ENCODE results near the gene RAB1B. TPM values are rescaled to one million over a fixed set of nuclear protein-coding genes. Genes with fewer than 3 reads are reported as not detected.
A peak's percentile ranks its signal among the peaks of the same experiment; 100 is the strongest.
"Not testable (repeated sequence)": the region's sequence is repeated elsewhere in the genome, so short reads cannot be mapped to it uniquely, and the experiment has no call there.

RAB1B gene
- total RNA-seq, 1 donor from 2014 or later = 139 TPM

GRCh38 chr11:66243782-66244535 is 24.5 kb upstream of the RAB1B start:
- Mint-ChIP-seq H3K36me3 (ENCODE audit: low read depth) (peaks cover 28% of the 10 kb centered on the region), H3K4me1 (ENCODE audit: low read depth) (no peaks in the 10 kb centered on the region), H3K27me3 (ENCODE audit: low read depth) (no peaks in the 10 kb centered on the region), H3K9me3 (no peaks in the 10 kb centered on the region), H3K4me3 (ENCODE audit: low read depth) (no peak overlapping the region), H3K27ac (peak overlapping the region; percentile 18)
- intact Hi-C loops (cut with micrococcal nuclease) = no loop called here
- DNase-seq (ENCODE audit: low spot score) = no peak

GRCh38 chr11:66247295-66247694 is 21.1 kb upstream of the RAB1B start:
- Mint-ChIP-seq H3K36me3 (ENCODE audit: low read depth) (peaks cover 13% of the 10 kb centered on the region), H3K4me3 (ENCODE audit: low read depth) (no peak overlapping the region), H3K9me3 (no peaks in the 10 kb centered on the region), H3K4me1 (ENCODE audit: low read depth) (peaks cover 3% of the 10 kb centered on the region), H3K27me3 (ENCODE audit: low read depth) (no peaks in the 10 kb centered on the region), H3K27ac (no peak overlapping the region)
- DNase-seq (ENCODE audit: low spot score) = no peak
- intact Hi-C loops (cut with micrococcal nuclease) = no loop called here

GRCh38 chr11:66247801-66248200 is 20.6 kb upstream of the RAB1B start:
- no peak overlapping the region for H3K4me3 Mint-ChIP-seq (ENCODE audit: low read depth)
- H3K9me3 Mint-ChIP-seq = no peaks in the 10 kb centered on the region
- H3K4me1 Mint-ChIP-seq (ENCODE audit: low read depth) = peaks cover 3% of the 10 kb centered on the region
- H3K27me3 Mint-ChIP-seq (ENCODE audit: low read depth) = no peaks in the 10 kb centered on the region
- H3K36me3 Mint-ChIP-seq (ENCODE audit: low read depth) = peaks cover 10% of the 10 kb centered on the region
- intact Hi-C loops (cut with micrococcal nuclease) = no loop called here
- DNase-seq (ENCODE audit: low spot score) = no peak
- no peak overlapping the region for H3K27ac Mint-ChIP-seq

DNA sequence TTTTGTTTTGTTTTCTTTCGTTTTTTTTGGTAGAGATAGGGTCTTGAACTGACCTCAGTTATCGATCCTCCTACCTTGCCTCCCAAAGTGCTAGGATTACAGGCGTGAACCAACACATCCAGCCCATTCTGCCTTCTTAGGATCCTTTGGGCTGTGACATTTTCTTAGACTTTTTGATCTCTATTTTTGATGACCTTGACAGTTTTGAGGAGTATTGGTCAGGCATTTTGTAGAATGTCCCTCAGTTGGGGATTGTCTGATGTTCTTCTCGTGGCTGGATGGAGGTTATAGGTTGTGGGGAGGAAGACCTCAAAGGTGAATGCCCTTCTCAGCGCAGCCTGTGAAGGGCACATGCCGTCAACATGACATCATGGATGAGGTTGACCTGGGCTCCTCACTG is 19.5 kb upstream of the RAB1B start:
- no peaks in the 10 kb centered on the region for H3K27me3 Mint-ChIP-seq (ENCODE audit: low read depth)
- intact Hi-C loops (cut with micrococcal nuclease) = no loop called here
- DNase-seq (ENCODE audit: low spot score) = no peak
- H3K4me3 Mint-ChIP-seq (ENCODE audit: low read depth) = no peak overlapping the region
- no peaks in the 10 kb centered on the region for H3K9me3 Mint-ChIP-seq
- H3K4me1 Mint-ChIP-seq (ENCODE audit: low read depth) = peaks cover 3% of the 10 kb centered on the region
- peaks cover 4% of the 10 kb centered on the region for H3K36me3 Mint-ChIP-seq (ENCODE audit: low read depth)
- H3K27ac Mint-ChIP-seq = no peak overlapping the region

- no peak overlapping the region for H3K27ac Mint-ChIP-seq
- no peak overlapping the region for H3K4me3 Mint-ChIP-seq (ENCODE audit: low read depth)
- H3K9me3 Mint-ChIP-seq = no peaks in the 10 kb centered on the region
- H3K4me1 Mint-ChIP-seq (ENCODE audit: low read depth) = peaks cover 11% of the 10 kb centered on the region
- no peaks in the 10 kb centered on the region for H3K27me3 Mint-ChIP-seq (ENCODE audit: low read depth)
- intact Hi-C loops (cut with micrococcal nuclease) = no loop called here
- DNase-seq (ENCODE audit: low spot score) = no peak
- no peaks in the 10 kb centered on the region for H3K36me3 Mint-ChIP-seq (ENCODE audit: low read depth)
Observed at GRCh38 chr11:66251809-66252208, 16.6 kb upstream of the RAB1B start.

DNA sequence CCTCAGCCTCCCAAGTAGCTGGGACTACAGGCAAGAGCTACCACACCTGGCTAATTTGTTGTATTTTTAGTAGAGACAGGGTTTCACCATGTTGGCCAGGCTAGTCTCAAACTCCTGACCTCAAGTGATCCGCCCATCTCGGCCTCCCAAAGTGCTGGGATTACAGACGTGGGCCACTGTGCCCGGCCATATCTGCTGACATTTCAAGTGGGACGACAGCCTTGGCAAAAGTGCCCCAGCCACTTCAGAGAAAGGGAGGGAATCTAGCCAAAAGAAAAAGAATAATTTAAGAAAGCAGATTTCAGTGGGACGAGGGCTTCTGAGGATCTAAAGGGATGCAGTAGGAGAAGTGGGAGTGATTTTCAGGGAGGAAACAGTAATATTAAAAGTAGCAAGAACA is 15.4 kb upstream of the RAB1B start:
- H3K27ac Mint-ChIP-seq; H3K9me3 Mint-ChIP-seq; H3K27me3 Mint-ChIP-seq (ENCODE audit: low read depth); intact Hi-C loops (cut with micrococcal nuclease); H3K36me3 Mint-ChIP-seq (ENCODE audit: low read depth); H3K4me3 Mint-ChIP-seq (ENCODE audit: low read depth); DNase-seq (ENCODE audit: low spot score): not testable (repeated sequence)
- H3K4me1 Mint-ChIP-seq (ENCODE audit: low read depth) = peaks cover 12% of the 10 kb centered on the region

- Mint-ChIP-seq H3K9me3 (no peaks in the 10 kb centered on the region), H3K4me1 (ENCODE audit: low read depth) (peaks cover 19% of the 10 kb centered on the region)
- intact Hi-C loops (cut with micrococcal nuclease) = loop anchor here (1.0 kb wide), 1 partner anchor 36 kb away; no protein-coding TSS in a partner anchor
Observed at GRCh38 chr11:66258473-66258893, 10.0 kb upstream of the RAB1B start.

GRCh38 chr11:66259225-66259624 is 9.2 kb upstream of the RAB1B start:
- intact Hi-C loops (cut with micrococcal nuclease) = no loop called here
- H3K4me1 Mint-ChIP-seq (ENCODE audit: low read depth) = peaks cover 19% of the 10 kb centered on the region
- no peaks in the 10 kb centered on the region for H3K9me3 Mint-ChIP-seq
- no peak for DNase-seq (ENCODE audit: low spot score)
- peaks cover 38% of the 10 kb centered on the region for H3K36me3 Mint-ChIP-seq (ENCODE audit: low read depth)
- no peak overlapping the region for H3K4me3 Mint-ChIP-seq (ENCODE audit: low read depth)
- H3K27ac Mint-ChIP-seq = no peak overlapping the region
- no peaks in the 10 kb centered on the region for H3K27me3 Mint-ChIP-seq (ENCODE audit: low read depth)

More at GRCh38 chr11:66258473-66258893, 10.0 kb upstream of the RAB1B start:
- Mint-ChIP-seq H3K27me3 (ENCODE audit: low read depth) (no peaks in the 10 kb centered on the region), H3K27ac (peak overlapping the region; percentile 49), H3K36me3 (ENCODE audit: low read depth) (peaks cover 34% of the 10 kb centered on the region), H3K4me3 (ENCODE audit: low read depth) (peak overlapping the region; percentile 86)
- no peak for DNase-seq (ENCODE audit: low spot score)

DNA sequence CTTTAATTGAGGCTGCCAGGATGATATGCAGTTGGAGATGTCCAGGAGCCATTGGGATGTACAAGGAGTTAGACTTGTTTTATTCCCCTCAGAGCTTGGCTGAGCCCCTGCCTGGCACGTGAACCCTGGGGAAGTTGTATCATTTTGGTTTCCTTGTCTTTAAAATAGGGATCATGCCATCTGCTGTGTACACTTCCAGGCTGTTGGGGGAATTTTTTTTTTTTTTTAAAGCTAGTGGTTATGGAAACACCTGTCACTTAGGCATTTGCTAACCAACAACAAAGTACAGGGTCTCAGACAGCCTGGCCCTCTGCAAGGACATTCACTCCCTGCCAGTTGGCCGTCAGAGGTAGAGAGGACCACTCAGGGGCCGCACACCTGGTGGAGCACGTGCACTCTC is 8.5 kb upstream of the RAB1B start:
- no peaks in the 10 kb centered on the region for H3K9me3 Mint-ChIP-seq
- no peak overlapping the region for H3K4me3 Mint-ChIP-seq (ENCODE audit: low read depth)
- H3K27me3 Mint-ChIP-seq (ENCODE audit: low read depth) = no peaks in the 10 kb centered on the region
- peaks cover 19% of the 10 kb centered on the region for H3K4me1 Mint-ChIP-seq (ENCODE audit: low read depth)
- peaks cover 45% of the 10 kb centered on the region for H3K36me3 Mint-ChIP-seq (ENCODE audit: low read depth)
- DNase-seq (ENCODE audit: low spot score) = no peak
- H3K27ac Mint-ChIP-seq = no peak overlapping the region
- intact Hi-C loops (cut with micrococcal nuclease) = no loop called here

GRCh38 chr11:66261578-66261977 is 6.9 kb upstream of the RAB1B start:
- Mint-ChIP-seq H3K4me3 (ENCODE audit: low read depth) (no peak overlapping the region), H3K4me1 (ENCODE audit: low read depth) (peaks cover 14% of the 10 kb centered on the region), H3K27ac (no peak overlapping the region), H3K36me3 (ENCODE audit: low read depth) (peaks cover 45% of the 10 kb centered on the region), H3K27me3 (ENCODE audit: low read depth) (no peaks in the 10 kb centered on the region), H3K9me3 (no peaks in the 10 kb centered on the region)
- intact Hi-C loops (cut with micrococcal nuclease) = no loop called here
- DNase-seq (ENCODE audit: low spot score) = no peak

GRCh38 chr11:66262191-66262590 is 6.2 kb upstream of the RAB1B start:
- no peaks in the 10 kb centered on the region for H3K9me3 Mint-ChIP-seq
- intact Hi-C loops (cut with micrococcal nuclease) = no loop called here
- no peak for DNase-seq (ENCODE audit: low spot score)
- no peaks in the 10 kb centered on the region for H3K27me3 Mint-ChIP-seq (ENCODE audit: low read depth)
- no peak overlapping the region for H3K27ac Mint-ChIP-seq
- peaks cover 14% of the 10 kb centered on the region for H3K4me1 Mint-ChIP-seq (ENCODE audit: low read depth)
- no peak overlapping the region for H3K4me3 Mint-ChIP-seq (ENCODE audit: low read depth)
- peaks cover 50% of the 10 kb centered on the region for H3K36me3 Mint-ChIP-seq (ENCODE audit: low read depth)

DNA sequence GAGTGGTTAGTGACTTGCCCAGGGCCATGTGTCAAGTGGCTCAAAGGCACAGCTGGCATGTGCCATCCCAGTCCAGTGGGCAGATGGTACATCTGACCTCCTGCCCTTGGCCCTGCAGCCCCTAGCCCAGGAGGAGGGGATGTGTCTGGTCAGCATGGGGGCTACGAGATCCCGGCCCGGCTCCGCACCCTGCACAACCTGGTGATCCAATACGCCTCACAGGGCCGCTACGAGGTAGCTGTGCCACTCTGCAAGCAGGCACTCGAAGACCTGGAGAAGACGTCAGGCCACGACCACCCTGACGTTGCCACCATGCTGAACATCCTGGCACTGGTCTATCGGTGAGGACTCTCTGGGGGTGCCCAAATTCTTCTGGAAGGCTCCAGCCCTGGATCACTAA is 5.7 kb upstream of the RAB1B start:
- DNase-seq (ENCODE audit: low spot score) = no peak
- peaks cover 15% of the 10 kb centered on the region for H3K4me1 Mint-ChIP-seq (ENCODE audit: low read depth)
- H3K27ac Mint-ChIP-seq = no peak overlapping the region
- intact Hi-C loops (cut with micrococcal nuclease) = no loop called here
- no peaks in the 10 kb centered on the region for H3K27me3 Mint-ChIP-seq (ENCODE audit: low read depth)
- peaks cover 52% of the 10 kb centered on the region for H3K36me3 Mint-ChIP-seq (ENCODE audit: low read depth)
- no peak overlapping the region for H3K4me3 Mint-ChIP-seq (ENCODE audit: low read depth)
- no peaks in the 10 kb centered on the region for H3K9me3 Mint-ChIP-seq

DNA sequence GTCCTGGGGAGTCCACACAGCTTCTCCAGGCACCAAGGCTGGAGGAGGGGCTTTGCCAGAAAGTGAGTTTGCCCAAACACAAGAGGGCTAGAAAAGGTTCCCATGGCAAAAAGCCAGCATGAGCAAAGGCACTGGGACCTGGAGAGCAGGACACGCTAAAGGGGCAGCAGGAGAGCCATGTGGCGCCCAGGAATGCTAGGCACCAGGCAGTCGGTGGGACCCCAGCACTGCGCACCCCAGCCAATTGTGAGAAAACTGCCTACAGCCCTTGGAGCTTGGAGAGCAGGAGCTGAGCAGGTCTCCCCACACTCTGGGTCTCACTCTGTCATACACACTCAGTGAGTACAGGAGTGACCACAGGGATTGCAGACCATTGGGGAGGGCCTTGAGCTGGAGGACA is 5.2 kb upstream of the RAB1B start:
- intact Hi-C loops (cut with micrococcal nuclease) = no loop called here
- no peak for DNase-seq (ENCODE audit: low spot score)
- Mint-ChIP-seq H3K27ac (no peak overlapping the region), H3K36me3 (ENCODE audit: low read depth) (peaks cover 52% of the 10 kb centered on the region), H3K27me3 (ENCODE audit: low read depth) (no peaks in the 10 kb centered on the region), H3K9me3 (no peaks in the 10 kb centered on the region), H3K4me1 (ENCODE audit: low read depth) (peaks cover 18% of the 10 kb centered on the region), H3K4me3 (ENCODE audit: low read depth) (no peak overlapping the region)
